A673 (cell line): ENCODE data around the gene FAM89B. TPM values are rescaled to one million over a fixed set of nuclear protein-coding genes. Genes with fewer than 3 reads are reported as not detected.

Experiments
- BruUV-seq: library from RNA; stranded (reverse); fragments of 400-500 nt; replicated peaks from 2 replicates; lab custom pipeline; 2021; lab: Mats Ljungman, UMichigan
- CTCF ChIA-PET: fragments of 300-600 bp; sonication (Branson Sonifier 250); formaldehyde crosslinking; loops from one replicate; lab custom pipeline; 2022; ENCODE audit warnings: antibody characterized with exemption; lab: Charles Lee
- POLR2A ChIA-PET: fragments of 300-600 bp; sonication (Branson Sonifier 250); formaldehyde crosslinking; loops from one replicate; lab custom pipeline; 2022; ENCODE audit warnings: antibody characterized with exemption; ENCODE audit not compliant: low non-redundant PET; lab: Charles Lee
- DNase-seq: peaks from one replicate; pipeline ENCODE4 v3.0.0-alpha.2; 2015; ENCODE audit warnings: low spot score
- H3K27ac ChIP-seq: fragments of 200-600 bp; sonication (generic); 2 replicates; pipeline ENCODE4 v1.5.1; 2016; ENCODE audit warnings: mixed run types, low read depth, mild to moderate bottlenecking, mixed read lengths, antibody characterized with exemption, low read length; ENCODE audit not compliant: poor library complexity, severe bottlenecking
- H3K27me3 ChIP-seq: fragments of 200-600 bp; sonication (generic); replicated peaks from 2 replicates; pipeline ENCODE4 v1.6.1; 2017; ENCODE audit warnings: mixed run types, low read depth, mild to moderate bottlenecking, mixed read lengths, antibody characterized with exemption, low read length; ENCODE audit not compliant: insufficient read depth, poor library complexity
- H3K36me3 ChIP-seq: fragments of 200-600 bp; sonication (generic); 2 replicates; pipeline ENCODE4 v1.6.1; 2016; ENCODE audit warnings: mixed run types, mild to moderate bottlenecking, mixed read lengths, antibody characterized with exemption, low read length; ENCODE audit not compliant: insufficient read depth, poor library complexity, severe bottlenecking
- H3K4me1 ChIP-seq: fragments of 200-600 bp; sonication (generic); 2 replicates; pipeline ENCODE4 v1.6.1; 2017; ENCODE audit warnings: mixed run types, mild to moderate bottlenecking, mixed read lengths, antibody characterized with exemption, low read length; ENCODE audit not compliant: insufficient read depth, poor library complexity, severe bottlenecking
- H3K4me3 ChIP-seq: fragments of 200-600 bp; sonication (generic); 2 replicates; pipeline ENCODE4 v1.5.1; 2016; ENCODE audit warnings: low read depth, mixed run types, mild to moderate bottlenecking, mixed read lengths, low read length; ENCODE audit not compliant: poor library complexity, severe bottlenecking
- H3K9me3 ChIP-seq: fragments of 200-600 bp; sonication (generic); 2 replicates; pipeline ENCODE4 v1.6.1; 2016; ENCODE audit warnings: mixed run types, low read depth, mild to moderate bottlenecking, mixed read lengths, antibody characterized with exemption, low read length; ENCODE audit not compliant: poor library complexity, severe bottlenecking
- EZH2 ChIP-seq: fragments of 200-600 bp; sonication (generic); IDR thresholded peaks from 2 replicates; pipeline ENCODE4 v1.6.1; 2017; ENCODE audit warnings: borderline replicate concordance, low read depth, mild to moderate bottlenecking, mixed read lengths, antibody characterized with exemption, low read length; ENCODE audit not compliant: poor library complexity, severe bottlenecking
- intact Hi-C: fragments of 100-400 bp; cut with micrococcal nuclease; formaldehyde crosslinking; loops from one replicate; pipeline ENCODE4 v1.10.0; 2022; ENCODE audit not compliant: unreplicated experiment
- total RNA-seq: library from RNA; stranded (reverse); gene quantifications from 2 replicates; pipeline ENCODE4 v1.2.3, GENCODE V29; 2021
- TF ChIP-seq, protein P1 (sequence below): fragments of 300-800, 200-600 bp; sonication (generic); conservative IDR thresholded peaks from 2 replicates; pipeline ENCODE4 v1.5.1; 2017; ENCODE audit warnings: low read depth, mild to moderate bottlenecking, antibody characterized with exemption, low read length, moderate library complexity, mixed read lengths

The FAM89B gene
- total RNA-seq, 1 experiment from 2014 or later: 88.3 TPM

GRCh38 chr11:65607614-65608426 lies 35.5 kb downstream of the FAM89B start:
- no TSS peak for BruUV-seq

DNA sequence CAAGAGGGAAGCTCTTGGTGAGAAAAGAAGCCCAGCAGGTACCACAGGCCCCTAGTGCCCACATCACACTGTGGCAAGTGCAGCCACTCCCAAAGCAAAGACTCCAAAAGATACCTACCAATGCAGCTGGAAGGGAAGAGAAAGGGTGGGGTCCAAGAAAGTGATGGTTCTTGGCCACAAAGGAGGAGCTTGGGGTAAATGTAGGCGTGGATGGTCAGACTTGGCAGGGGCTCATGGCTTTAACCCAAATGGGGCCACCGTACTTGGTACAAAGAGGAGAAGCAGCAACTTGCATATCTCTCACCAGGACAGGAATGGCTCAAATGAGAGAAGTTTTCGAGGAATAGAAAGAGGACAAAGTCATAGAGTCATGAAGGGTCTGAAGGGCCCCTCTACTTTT lies 36.9 kb downstream of the FAM89B start:
- POLR2A ChIA-PET: no interaction called here
- Histone ChIP-seq H3K36me3 (peaks cover 20% of the 10 kb centered on the region), H3K4me3 (no peak overlapping the region), H3K4me1 (peaks cover 28% of the 10 kb centered on the region), H3K27me3 (no peaks in the 10 kb centered on the region), H3K9me3 (no peaks in the 10 kb centered on the region), H3K27ac (no peak overlapping the region)
- no peak for DNase-seq
- TF ChIP-seq, protein P1, sequence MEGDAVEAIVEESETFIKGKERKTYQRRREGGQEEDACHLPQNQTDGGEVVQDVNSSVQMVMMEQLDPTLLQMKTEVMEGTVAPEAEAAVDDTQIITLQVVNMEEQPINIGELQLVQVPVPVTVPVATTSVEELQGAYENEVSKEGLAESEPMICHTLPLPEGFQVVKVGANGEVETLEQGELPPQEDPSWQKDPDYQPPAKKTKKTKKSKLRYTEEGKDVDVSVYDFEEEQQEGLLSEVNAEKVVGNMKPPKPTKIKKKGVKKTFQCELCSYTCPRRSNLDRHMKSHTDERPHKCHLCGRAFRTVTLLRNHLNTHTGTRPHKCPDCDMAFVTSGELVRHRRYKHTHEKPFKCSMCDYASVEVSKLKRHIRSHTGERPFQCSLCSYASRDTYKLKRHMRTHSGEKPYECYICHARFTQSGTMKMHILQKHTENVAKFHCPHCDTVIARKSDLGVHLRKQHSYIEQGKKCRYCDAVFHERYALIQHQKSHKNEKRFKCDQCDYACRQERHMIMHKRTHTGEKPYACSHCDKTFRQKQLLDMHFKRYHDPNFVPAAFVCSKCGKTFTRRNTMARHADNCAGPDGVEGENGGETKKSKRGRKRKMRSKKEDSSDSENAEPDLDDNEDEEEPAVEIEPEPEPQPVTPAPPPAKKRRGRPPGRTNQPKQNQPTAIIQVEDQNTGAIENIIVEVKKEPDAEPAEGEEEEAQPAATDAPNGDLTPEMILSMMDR: no peak
- no peak for TF ChIP-seq EZH2
- intact Hi-C loops: loop anchor here (5.0 kb wide), 1 partner anchor 37 kb away; the partner anchor contains the start of genes FAM89B and ZNRD2
- no TSS peak for BruUV-seq
- CTCF ChIA-PET: no interaction called here

More at GRCh38 chr11:65607614-65608426, 35.5 kb downstream of the FAM89B start:
- ChIA-PET POLR2A (no interaction called here), CTCF (interaction anchor here (1.0 to 2.5 kb wide), 3 partner anchors 14 to 68 kb away, joined by 3 to 9 read pairs (median 6); partner anchors contain the start of gene ZNRD2)
- intact Hi-C loops: loop anchor here (5.0 kb wide), 1 partner anchor 36 kb away; the partner anchor contains the start of genes FAM89B and ZNRD2
- Histone ChIP-seq H3K36me3 (peaks cover 28% of the 10 kb centered on the region), H3K4me3 (peak overlapping the region; percentile 35), H3K27me3 (no peaks in the 10 kb centered on the region), H3K9me3 (no peaks in the 10 kb centered on the region), H3K4me1 (peaks cover 22% of the 10 kb centered on the region), H3K27ac (peak overlapping the region; percentile 57)
- no peak for DNase-seq
- no peak for TF ChIP-seq EZH2
- TF ChIP-seq, protein P1: no peak

- Histone ChIP-seq H3K4me1 (peaks cover 28% of the 10 kb centered on the region), H3K27me3 (no peaks in the 10 kb centered on the region), H3K36me3 (peaks cover 17% of the 10 kb centered on the region), H3K9me3 (no peaks in the 10 kb centered on the region), H3K27ac (no peak overlapping the region), H3K4me3 (no peak overlapping the region)
- POLR2A ChIA-PET: no interaction called here
- BruUV-seq: no TSS peak
- CTCF ChIA-PET: no interaction called here
- DNase-seq: no peak
- TF ChIP-seq, protein P1: no peak
- no peak for TF ChIP-seq EZH2
- intact Hi-C loops: loop anchor here (5.0 kb wide), 1 partner anchor 37 kb away; the partner anchor contains the start of genes FAM89B and ZNRD2
These were observed 37.3 kb downstream of the FAM89B start for GRCh38 chr11:65609665-65610064.
